Gastroesophageal sphincter (tissue), 4 donors: Measurements from ENCODE around the gene CCDC14. TPM values are rescaled to one million over a fixed set of nuclear protein-coding genes. Genes with fewer than 3 reads are reported as not detected.

Experiments used
- ATAC-seq: fragments of 150-250 bp; one replicate; pipeline ENCODE4 v1.9.1; 2016; ENCODE audit warnings: mild to moderate bottlenecking, moderate library complexity
- H3K27ac ChIP-seq, 4 donors: fragments of 200-600 bp; sonication (generic) in 3 of 4; 1 replicate in 3 of 4; 2 replicates in 1 of 4; pipeline ENCODE4 v1.5.1; 2016 to 2019
- H3K27me3 ChIP-seq: fragments of 200-600 bp; sonication (generic); one replicate; pipeline ENCODE4 v1.5.1; 2019
- H3K36me3 ChIP-seq, 2 donors: fragments of 200-600 bp; sonication (generic); one replicate each; pipeline ENCODE4 v1.5.1; 2019; ENCODE audit warnings: control low read depth in 1 of 2
- H3K4me1 ChIP-seq, 3 donors: fragments of 200-600 bp; sonication (generic); 1 replicate in 2 of 3; 2 replicates in 1 of 3; pipeline ENCODE4 v1.5.1; 2016 to 2019; ENCODE audit warnings: control low read depth in 2 of 3
- H3K4me3 ChIP-seq, 2 donors: fragments of 200-600 bp; sonication (generic); one replicate each; pipeline ENCODE4 v1.5.1; 2019; ENCODE audit warnings: mild to moderate bottlenecking in 1 of 2, moderate library complexity in 1 of 2
- H3K9me3 ChIP-seq, 3 donors: fragments of 200-600 bp; sonication (generic); one replicate each; pipeline ENCODE4 v1.5.1; 2017 to 2019; ENCODE audit warnings: control low read depth in 2 of 3
- EP300 ChIP-seq: sonication (generic); formaldehyde crosslinking; IDR thresholded peaks from one replicate; pipeline ENCODE4 v1.6.1; 2017; ENCODE audit warnings: antibody characterized with exemption, mild to moderate bottlenecking
- POLR2A ChIP-seq, 2 donors: fragments of 450-650 bp; IDR thresholded peaks; one replicate each; pipeline ENCODE4 v1.6.1; 2017; ENCODE audit warnings: antibody characterized with exemption in 2 of 2, mild to moderate bottlenecking in 2 of 2, moderate library complexity in 1 of 2
- POLR2AphosphoS5 ChIP-seq: sonication (generic); formaldehyde crosslinking; IDR thresholded peaks from one replicate; pipeline ENCODE4 v1.6.1; 2017; ENCODE audit warnings: antibody characterized with exemption
- WGBS, 2 donors: methylation state at CpG; one replicate each; pipeline ENCODE4 v1.1.5; 2018; ENCODE audit warnings: low coverage in 1 of 2; 5-methylcytosine and 5-hydroxymethylcytosine counted together
- total RNA-seq, 4 donors: library from RNA; depleted of rRNA; stranded (reverse); fragments of >200 nt; gene quantifications; one replicate each; pipeline ENCODE4 v1.1.0, GENCODE V29; 2016
- TF ChIP-seq, protein P1 (sequence below), 4 experiments: fragments of 200-600 bp in 2 of 4; fragments of 450-650 bp in 2 of 4; sonication (generic) in 1 of 4; IDR thresholded peaks; one replicate each; pipeline ENCODE4 v1.5.1; 2017 to 2019; ENCODE audit warnings: antibody characterized with exemption in 4 of 4, mild to moderate bottlenecking in 2 of 4, moderate library complexity in 2 of 4

Gene CCDC14
- total RNA-seq, 4 donors from 2014 or later = 15.0 to 40.5 (median 21.1) TPM

DNA sequence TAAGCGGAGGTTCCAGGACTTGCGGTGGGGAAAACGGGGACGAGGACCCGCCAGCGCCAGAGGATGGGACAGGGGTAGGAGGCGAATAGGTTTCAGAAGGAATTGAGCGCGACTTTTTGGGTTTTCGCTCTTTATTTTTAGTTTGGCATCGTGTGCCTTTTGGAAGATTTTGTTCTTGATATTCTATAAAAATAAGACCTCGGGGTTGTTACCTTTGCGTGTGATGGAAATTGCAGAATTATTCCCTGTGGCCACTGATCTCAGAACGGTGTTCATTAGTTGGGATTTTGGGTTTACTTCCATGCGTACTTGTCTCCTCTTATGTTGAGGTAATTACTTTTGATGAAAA lies 453 bp upstream of the CCDC14 start:
- Histone ChIP-seq H3K36me3 (no peaks in the 10 kb centered on the region), H3K4me3 (peak overlapping the region; percentile 74 to 93), H3K27ac (peak overlapping the region; percentile 84 to 88 (median 86)), H3K27me3 (no peaks in the 10 kb centered on the region), H3K4me1 (peaks cover 3 to 15% (median 4%) of the 10 kb centered on the region in 3 donors), H3K9me3 (no peaks in the 10 kb centered on the region)
- 2 to 4% methylated on average over 14 to 15 of the region's 15 CpGs for WGBS, 2 donors
- ATAC-seq = no peak
- TF ChIP-seq, protein P1, sequence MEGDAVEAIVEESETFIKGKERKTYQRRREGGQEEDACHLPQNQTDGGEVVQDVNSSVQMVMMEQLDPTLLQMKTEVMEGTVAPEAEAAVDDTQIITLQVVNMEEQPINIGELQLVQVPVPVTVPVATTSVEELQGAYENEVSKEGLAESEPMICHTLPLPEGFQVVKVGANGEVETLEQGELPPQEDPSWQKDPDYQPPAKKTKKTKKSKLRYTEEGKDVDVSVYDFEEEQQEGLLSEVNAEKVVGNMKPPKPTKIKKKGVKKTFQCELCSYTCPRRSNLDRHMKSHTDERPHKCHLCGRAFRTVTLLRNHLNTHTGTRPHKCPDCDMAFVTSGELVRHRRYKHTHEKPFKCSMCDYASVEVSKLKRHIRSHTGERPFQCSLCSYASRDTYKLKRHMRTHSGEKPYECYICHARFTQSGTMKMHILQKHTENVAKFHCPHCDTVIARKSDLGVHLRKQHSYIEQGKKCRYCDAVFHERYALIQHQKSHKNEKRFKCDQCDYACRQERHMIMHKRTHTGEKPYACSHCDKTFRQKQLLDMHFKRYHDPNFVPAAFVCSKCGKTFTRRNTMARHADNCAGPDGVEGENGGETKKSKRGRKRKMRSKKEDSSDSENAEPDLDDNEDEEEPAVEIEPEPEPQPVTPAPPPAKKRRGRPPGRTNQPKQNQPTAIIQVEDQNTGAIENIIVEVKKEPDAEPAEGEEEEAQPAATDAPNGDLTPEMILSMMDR (IDR thresholded peaks at IDR 0.05) = no peak
- TF ChIP-seq EP300 = no peak
- no peak for TF ChIP-seq POLR2A (IDR thresholded peaks at IDR 0.05)
- TF ChIP-seq POLR2AphosphoS5 = no peak

DNA sequence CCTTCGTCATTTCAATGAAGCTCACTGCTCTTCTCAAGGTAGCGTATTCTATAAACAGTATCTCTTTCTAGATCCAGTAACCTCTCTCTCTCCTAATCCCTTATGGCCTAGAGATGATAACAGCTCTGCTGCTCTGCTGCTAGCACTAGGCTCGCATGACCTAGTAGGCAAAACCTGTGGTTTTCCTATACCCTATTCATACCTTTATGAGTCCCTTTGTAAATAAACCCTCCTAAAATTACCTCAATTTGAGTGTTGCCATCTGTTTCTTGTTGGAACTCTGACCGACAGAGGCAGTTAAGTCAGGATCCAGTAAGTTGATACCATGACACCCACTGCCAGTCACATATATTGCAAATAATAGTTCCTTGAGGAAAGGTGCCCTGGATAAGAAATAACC lies 7.3 kb downstream of the CCDC14 start:
- WGBS, 2 donors = 75 to 87% methylated on average over 3 to 4 of the region's 4 CpGs
- Histone ChIP-seq H3K4me1 (no peaks in the 10 kb centered on the region), H3K36me3 (peaks cover 0 to 54% of the 10 kb centered on the region in 2 donors), H3K27me3 (no peaks in the 10 kb centered on the region), H3K4me3 (no peak overlapping the region), H3K27ac (no peak overlapping the region), H3K9me3 (no peaks in the 10 kb centered on the region)
- no peak for ATAC-seq
- TF ChIP-seq POLR2A (IDR thresholded peaks at IDR 0.05) (no peak), EP300 (no peak), POLR2AphosphoS5 (no peak)
- TF ChIP-seq, protein P1 (IDR thresholded peaks at IDR 0.05) = no peak

DNA sequence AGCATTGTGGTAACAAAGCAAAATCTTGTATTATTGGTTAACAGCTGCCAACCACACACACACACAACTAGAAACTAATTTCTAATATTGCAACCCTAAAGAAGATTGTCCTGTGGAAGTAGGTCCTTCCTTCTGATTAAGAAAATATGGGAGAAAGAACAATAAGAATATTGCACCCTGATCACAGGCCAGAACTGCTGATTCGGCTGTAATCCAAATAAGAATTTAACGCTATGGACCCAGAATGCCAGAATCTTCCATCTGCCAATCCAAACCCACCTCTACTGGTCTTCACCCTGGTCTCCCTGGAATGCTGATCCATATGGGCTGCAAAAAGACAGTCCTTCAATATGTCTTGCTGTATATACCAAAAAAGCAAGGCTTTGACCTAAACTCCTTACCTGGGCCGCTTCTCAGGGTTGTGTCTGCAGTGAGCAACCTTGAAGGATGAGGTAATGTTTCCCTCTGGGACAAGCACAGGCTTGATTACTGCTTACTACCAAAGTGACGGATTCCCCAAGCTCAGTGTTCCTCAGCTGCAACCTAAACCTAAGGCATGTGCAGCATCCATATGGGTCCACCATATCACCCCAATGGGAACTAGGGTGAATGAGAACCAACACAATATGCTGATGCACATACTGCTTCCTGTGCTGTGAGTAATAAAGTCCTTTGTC lies 8.0 kb downstream of the CCDC14 start:
- Histone ChIP-seq H3K27ac (no peak overlapping the region), H3K4me3 (no peak overlapping the region), H3K9me3 (no peaks in the 10 kb centered on the region), H3K4me1 (no peaks in the 10 kb centered on the region), H3K36me3 (peaks cover 0 to 62% of the 10 kb centered on the region in 2 donors), H3K27me3 (no peaks in the 10 kb centered on the region)
- 89 to 100% methylated on average over 3 to 4 of the region's 4 CpGs for WGBS, 2 donors
- TF ChIP-seq POLR2AphosphoS5 (no peak), EP300 (no peak), POLR2A (IDR thresholded peaks at IDR 0.05) (no peak)
- TF ChIP-seq, protein P1 (IDR thresholded peaks at IDR 0.05) = no peak
- no peak for ATAC-seq

DNA sequence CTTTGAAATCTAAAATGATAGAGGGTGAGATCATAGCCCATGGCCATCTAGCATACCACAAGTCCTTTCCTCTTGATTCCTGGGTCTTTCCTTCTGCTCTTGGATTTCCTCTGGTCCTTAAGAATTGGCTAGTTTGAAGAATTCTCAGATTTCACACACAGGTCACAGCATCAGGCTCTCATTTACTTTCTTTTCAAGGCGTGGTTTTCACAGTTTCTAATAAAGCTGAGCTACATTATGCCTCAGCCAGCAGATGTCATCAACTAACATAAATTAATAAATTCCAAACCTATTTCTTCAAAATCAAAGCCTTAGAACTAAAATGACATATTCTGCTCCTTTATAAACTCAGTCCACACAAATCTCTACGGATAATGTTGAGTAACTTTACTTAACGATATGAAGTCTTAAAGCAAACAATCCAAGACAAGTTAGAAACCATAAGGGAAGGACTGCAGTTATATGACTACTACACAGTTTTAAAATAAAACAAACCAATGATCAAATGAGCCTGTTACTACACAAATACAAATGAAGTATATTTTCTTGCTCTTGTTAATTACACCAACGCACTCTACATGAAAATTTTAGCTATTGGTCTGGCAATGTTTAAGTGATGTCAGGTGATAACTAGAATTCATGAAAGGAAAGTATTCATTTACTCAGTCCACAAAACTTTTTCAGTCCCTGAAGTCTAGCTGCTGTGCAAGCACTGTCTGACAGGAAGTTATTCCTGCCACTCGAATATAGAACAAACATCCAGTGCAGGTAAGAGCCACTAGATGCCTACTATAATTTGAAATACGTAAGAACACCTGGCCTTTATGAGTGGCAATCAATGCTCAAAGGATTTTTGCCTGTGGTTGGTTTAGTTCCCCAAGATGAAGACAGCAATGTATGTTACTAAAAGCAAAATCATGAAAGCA lies 9.2 kb downstream of the CCDC14 start:
- no peaks in the 10 kb centered on the region for H3K27me3 ChIP-seq
- H3K4me1 ChIP-seq = no peaks in the 10 kb centered on the region
- WGBS, 2 donors = 82 to 86% methylated on average over 6 of the region's 6 CpGs
- peaks cover 0 to 71% of the 10 kb centered on the region in 2 donors for H3K36me3 ChIP-seq
- no peak overlapping the region for H3K27ac ChIP-seq
- TF ChIP-seq, protein P1 (IDR thresholded peaks at IDR 0.05) = no peak
- no peak for TF ChIP-seq POLR2A (IDR thresholded peaks at IDR 0.05)
- ATAC-seq = no peak
- H3K9me3 ChIP-seq = no peaks in the 10 kb centered on the region
- H3K4me3 ChIP-seq = no peak overlapping the region
